ENCODE results near the gene OR52K2. TPM values are rescaled to one million over a fixed set of nuclear protein-coding genes. Genes with fewer than 3 reads are reported as not detected.

Gene OR52K2
- total and polyA plus RNA-seq, 8 donors, result 0.09 TPM; not detected in 7

GRCh38 chr11:4495986-4496385 is 46.9 kb downstream of the OR52K2 start:
- Histone ChIP-seq H3K9me3 (no peaks in the 10 kb centered on the region), H3K27ac (no peak overlapping the region)
- intact Hi-C loops (cut with DNase I), result loop anchor here in 1 of 3 donors (10.0 kb wide), 1 partner anchor 311 kb away; no protein-coding TSS in a partner anchor

GRCh38 chr11:4496557-4497248 is 47.6 kb downstream of the OR52K2 start:
- TF ChIP-seq, protein P1, sequence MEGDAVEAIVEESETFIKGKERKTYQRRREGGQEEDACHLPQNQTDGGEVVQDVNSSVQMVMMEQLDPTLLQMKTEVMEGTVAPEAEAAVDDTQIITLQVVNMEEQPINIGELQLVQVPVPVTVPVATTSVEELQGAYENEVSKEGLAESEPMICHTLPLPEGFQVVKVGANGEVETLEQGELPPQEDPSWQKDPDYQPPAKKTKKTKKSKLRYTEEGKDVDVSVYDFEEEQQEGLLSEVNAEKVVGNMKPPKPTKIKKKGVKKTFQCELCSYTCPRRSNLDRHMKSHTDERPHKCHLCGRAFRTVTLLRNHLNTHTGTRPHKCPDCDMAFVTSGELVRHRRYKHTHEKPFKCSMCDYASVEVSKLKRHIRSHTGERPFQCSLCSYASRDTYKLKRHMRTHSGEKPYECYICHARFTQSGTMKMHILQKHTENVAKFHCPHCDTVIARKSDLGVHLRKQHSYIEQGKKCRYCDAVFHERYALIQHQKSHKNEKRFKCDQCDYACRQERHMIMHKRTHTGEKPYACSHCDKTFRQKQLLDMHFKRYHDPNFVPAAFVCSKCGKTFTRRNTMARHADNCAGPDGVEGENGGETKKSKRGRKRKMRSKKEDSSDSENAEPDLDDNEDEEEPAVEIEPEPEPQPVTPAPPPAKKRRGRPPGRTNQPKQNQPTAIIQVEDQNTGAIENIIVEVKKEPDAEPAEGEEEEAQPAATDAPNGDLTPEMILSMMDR (IDR thresholded peaks at IDR 0.05), result no peak
- no peak for FAIRE-seq
- 22 to 29% methylated on average over 15 of the region's 15 CpGs for WGBS, 2 donors
- peaks cover 0 to 6% (median 0%) of the 10 kb centered on the region in 4 donors for H3K27me3 ChIP-seq
- H3K4me1 ChIP-seq, result no peaks in the 10 kb centered on the region
- peak in 1 of 6 donors; percentile 14 for DNase-seq
- ATAC-seq, result peak; percentile 28 to 59 (median 41)
- H3K36me3 ChIP-seq, result no peaks in the 10 kb centered on the region
- H3K4me3 ChIP-seq, result no peak overlapping the region
- intact Hi-C loops (cut with DNase I), result loop anchor here in 1 of 3 donors (10.0 kb wide), 1 partner anchor 312 kb away; no protein-coding TSS in a partner anchor
- no peak overlapping the region for H3K27ac ChIP-seq
- H3K9me3 ChIP-seq, result no peaks in the 10 kb centered on the region

More at GRCh38 chr11:4495986-4496385, 46.9 kb downstream of the OR52K2 start:
- Histone ChIP-seq H3K4me3 (no peak overlapping the region), H3K4me1 (no peaks in the 10 kb centered on the region), H3K36me3 (no peaks in the 10 kb centered on the region), H3K27me3 (peaks cover 0 to 6% (median 0%) of the 10 kb centered on the region in 4 donors)
- 15 to 31% methylated on average over 6 of the region's 6 CpGs for WGBS, 2 donors
- no peak for ATAC-seq
- DNase-seq, result no peak
- TF ChIP-seq, protein P1 (IDR thresholded peaks at IDR 0.05), result no peak
- FAIRE-seq, result no peak

Other genes starting within 250 kb of the OR52K2 start
- gene OR52B4, start 80.9 kb upstream of the OR52K2 start, total RNA-seq, result not detected
- not detected for gene OR52B4, start 80.9 kb upstream of the OR52K2 start, polyA plus RNA-seq
- 10 to 100 TPM in 1 of 6 donors, 1 to 10 TPM in 5; 3.5 to 12.9 (median 5.1) TPM for gene TRIM21, start 55.6 kb upstream of the OR52K2 start, total RNA-seq
- gene TRIM21, start 55.6 kb upstream of the OR52K2 start, polyA plus RNA-seq, result 1 to 10 TPM; 8.1 to 8.3 TPM
- under 1 TPM in 1 of 6 donors, not detected in 5; 0.06 TPM for gene OR52K1, start 33.4 kb downstream of the OR52K2 start, total RNA-seq
- not detected for gene OR52K1, start 33.4 kb downstream of the OR52K2 start, polyA plus RNA-seq
- gene OR52M1, start 95.9 kb downstream of the OR52K2 start, total RNA-seq, result not detected
- gene OR52M1, start 95.9 kb downstream of the OR52K2 start, polyA plus RNA-seq, result not detected
- gene OR52I2, start 132.4 kb downstream of the OR52K2 start, total RNA-seq, result not detected
- not detected for gene OR52I2, start 132.4 kb downstream of the OR52K2 start, polyA plus RNA-seq
- not detected for gene OR52I1, start 144.7 kb downstream of the OR52K2 start, total RNA-seq
- gene OR52I1, start 144.7 kb downstream of the OR52K2 start, polyA plus RNA-seq, result not detected
- 10 to 100 TPM in 1 of 6 donors, 1 to 10 TPM in 5; 3.7 to 10.6 (median 6.5) TPM for gene TRIM68, start 158.9 kb downstream of the OR52K2 start, total RNA-seq
- gene TRIM68, start 158.9 kb downstream of the OR52K2 start, polyA plus RNA-seq, result 1 to 10 TPM; 4.4 to 5.9 TPM
- gene OR51D1, start 188.2 kb downstream of the OR52K2 start, total RNA-seq, result not detected
- not detected for gene OR51D1, start 188.2 kb downstream of the OR52K2 start, polyA plus RNA-seq
- under 1 TPM in 2 of 6 donors, not detected in 4; 0.06 to 0.12 TPM for gene OR51E1, start 194.7 kb downstream of the OR52K2 start, total RNA-seq
- gene OR51E1, start 194.7 kb downstream of the OR52K2 start, polyA plus RNA-seq, result under 1 TPM; 0.07 to 0.23 TPM
- under 1 TPM in 1 of 6 donors, not detected in 5; 0.16 TPM for gene OR51E2, start 248.6 kb downstream of the OR52K2 start, total RNA-seq
- under 1 TPM in 1 of 2 donors, not detected in 1; 0.09 TPM for gene OR51E2, start 248.6 kb downstream of the OR52K2 start, polyA plus RNA-seq